ENCODE measurements around the gene VSTM2L. TPM values are rescaled to one million over a fixed set of nuclear protein-coding genes. Genes with fewer than 3 reads are reported as not detected.

Gene VSTM2L
- polyA plus RNA-seq, 1 donor: 22.9 TPM

GRCh38 chr20:37867289-37868195 is 35.4 kb upstream of the VSTM2L start:
- H3K36me3 ChIP-seq (ENCODE audit: control insufficient read depth, insufficient read depth, low read length): peaks cover 51% of the 10 kb centered on the region
- H3K9me3 ChIP-seq (ENCODE audit: control insufficient read depth, low read depth, low read length): no peaks in the 10 kb centered on the region
- no peak for DNase-seq
- no peak overlapping the region for H3K27ac ChIP-seq (ENCODE audit: low read length)
- no peak overlapping the region for H3K4me3 ChIP-seq (ENCODE audit: low read length)
- H3K27me3 ChIP-seq (ENCODE audit: control insufficient read depth, insufficient read depth, low read length): no peaks in the 10 kb centered on the region
- H3K4me1 ChIP-seq (ENCODE audit: control insufficient read depth, insufficient read depth, low read length): no peaks in the 10 kb centered on the region
- no CpG with 5 or more reads among the region's 15 CpGs for WGBS (ENCODE audit: insufficient coverage, low lambda C conversion rate)

DNA sequence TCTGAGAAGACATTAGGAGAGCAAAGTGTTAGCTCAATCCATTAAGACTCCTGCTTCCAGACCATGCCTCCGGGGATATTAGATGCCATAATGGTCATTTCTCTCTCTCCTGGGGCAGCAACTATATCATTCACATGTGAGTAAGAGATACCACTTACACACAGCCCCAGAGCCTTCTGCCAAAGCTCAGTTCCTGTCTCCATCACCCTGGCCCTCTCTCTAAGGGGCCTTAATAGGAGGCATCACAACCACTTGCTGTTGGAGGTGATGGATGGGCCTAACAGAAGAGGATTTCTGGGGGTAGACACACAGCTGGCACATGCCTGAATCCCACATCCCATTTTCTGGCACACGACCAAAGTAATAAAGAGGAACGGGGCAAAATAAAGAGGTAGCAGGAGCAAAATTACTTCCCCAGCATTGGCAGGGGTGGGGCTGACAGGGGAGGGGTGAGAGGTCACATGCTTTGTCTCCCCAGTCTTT is 34.0 kb upstream of the VSTM2L start:
- no CpG with 5 or more reads among the region's 3 CpGs for WGBS (ENCODE audit: insufficient coverage, low lambda C conversion rate)
- no peak for DNase-seq
- Histone ChIP-seq H3K27me3 (ENCODE audit: control insufficient read depth, insufficient read depth, low read length) (no peaks in the 10 kb centered on the region), H3K36me3 (ENCODE audit: control insufficient read depth, insufficient read depth, low read length) (peaks cover 51% of the 10 kb centered on the region), H3K4me1 (ENCODE audit: control insufficient read depth, insufficient read depth, low read length) (no peaks in the 10 kb centered on the region), H3K9me3 (ENCODE audit: control insufficient read depth, low read depth, low read length) (no peaks in the 10 kb centered on the region), H3K4me3 (ENCODE audit: low read length) (no peak overlapping the region), H3K27ac (ENCODE audit: low read length) (no peak overlapping the region)

- no peak overlapping the region for H3K4me3 ChIP-seq (ENCODE audit: low read length)
- WGBS (ENCODE audit: insufficient coverage, low lambda C conversion rate): no CpG with 5 or more reads among the region's 6 CpGs
- no peak for DNase-seq
- H3K4me1 ChIP-seq (ENCODE audit: control insufficient read depth, insufficient read depth, low read length): no peaks in the 10 kb centered on the region
- no peaks in the 10 kb centered on the region for H3K9me3 ChIP-seq (ENCODE audit: control insufficient read depth, low read depth, low read length)
- no peak overlapping the region for H3K27ac ChIP-seq (ENCODE audit: low read length)
- H3K27me3 ChIP-seq (ENCODE audit: control insufficient read depth, insufficient read depth, low read length): no peaks in the 10 kb centered on the region
- H3K36me3 ChIP-seq (ENCODE audit: control insufficient read depth, insufficient read depth, low read length): peaks cover 52% of the 10 kb centered on the region
Measured at GRCh38 chr20:37869334-37869861, 33.5 kb upstream of the VSTM2L start.

DNA sequence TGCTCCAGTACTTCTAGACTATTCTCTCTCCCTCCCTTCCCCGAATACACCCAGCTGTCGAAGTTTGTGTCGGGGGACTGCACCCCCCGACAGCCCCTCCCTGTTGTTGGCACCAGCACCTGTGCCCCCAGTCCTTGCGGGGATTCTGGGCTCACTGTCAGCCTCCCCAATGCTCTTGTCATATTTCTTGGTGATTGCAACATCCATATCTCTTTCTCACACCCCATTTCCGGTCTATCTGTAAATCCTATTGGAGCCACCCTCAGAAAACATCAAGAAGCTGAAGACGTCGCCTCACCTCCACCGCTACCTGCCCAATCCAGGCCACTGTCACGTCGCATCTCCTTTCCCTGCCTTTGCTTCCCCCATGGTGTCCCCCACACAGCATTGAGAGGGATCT is 32.6 kb upstream of the VSTM2L start:
- H3K27ac ChIP-seq (ENCODE audit: low read length): no peak overlapping the region
- H3K4me3 ChIP-seq (ENCODE audit: low read length): no peak overlapping the region
- no peaks in the 10 kb centered on the region for H3K4me1 ChIP-seq (ENCODE audit: control insufficient read depth, insufficient read depth, low read length)
- H3K27me3 ChIP-seq (ENCODE audit: control insufficient read depth, insufficient read depth, low read length): no peaks in the 10 kb centered on the region
- H3K9me3 ChIP-seq (ENCODE audit: control insufficient read depth, low read depth, low read length): no peaks in the 10 kb centered on the region
- H3K36me3 ChIP-seq (ENCODE audit: control insufficient read depth, insufficient read depth, low read length): peaks cover 49% of the 10 kb centered on the region
- DNase-seq: no peak
- no CpG with 5 or more reads among the region's 11 CpGs for WGBS (ENCODE audit: insufficient coverage, low lambda C conversion rate)

GRCh38 chr20:37871751-37872150 is 31.2 kb upstream of the VSTM2L start:
- H3K27ac ChIP-seq (ENCODE audit: low read length): no peak overlapping the region

DNA sequence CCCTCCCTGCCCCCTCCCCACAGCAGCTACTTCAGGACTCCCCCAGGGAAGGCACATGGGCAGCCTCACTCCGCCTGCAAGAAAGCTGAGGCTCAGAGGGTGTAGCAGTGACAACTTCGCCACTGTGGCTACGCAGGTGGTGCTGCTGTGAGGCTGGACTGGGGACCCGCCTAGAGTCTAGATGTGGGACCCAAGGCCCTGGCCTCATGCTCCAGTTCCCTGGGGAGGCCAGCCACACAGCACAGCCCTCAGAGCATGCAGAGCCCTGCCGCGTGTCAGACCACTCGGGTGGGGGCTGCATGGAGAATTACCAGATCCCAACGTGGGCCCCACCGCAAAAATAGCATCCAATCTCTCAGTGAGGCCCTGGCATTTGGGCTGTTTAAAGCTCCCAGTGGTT is 30.8 kb upstream of the VSTM2L start:
- DNase-seq: no peak
- H3K36me3 ChIP-seq (ENCODE audit: control insufficient read depth, insufficient read depth, low read length): peaks cover 39% of the 10 kb centered on the region

More at GRCh38 chr20:37871751-37872150, 31.2 kb upstream of the VSTM2L start:
- no peak overlapping the region for H3K4me3 ChIP-seq (ENCODE audit: low read length)
- no peaks in the 10 kb centered on the region for H3K4me1 ChIP-seq (ENCODE audit: control insufficient read depth, insufficient read depth, low read length)
- no peak for DNase-seq
- no peaks in the 10 kb centered on the region for H3K27me3 ChIP-seq (ENCODE audit: control insufficient read depth, insufficient read depth, low read length)
- no CpG with 5 or more reads among the region's 13 CpGs for WGBS (ENCODE audit: insufficient coverage, low lambda C conversion rate)
- H3K9me3 ChIP-seq (ENCODE audit: control insufficient read depth, low read depth, low read length): no peaks in the 10 kb centered on the region
- H3K36me3 ChIP-seq (ENCODE audit: control insufficient read depth, insufficient read depth, low read length): peaks cover 42% of the 10 kb centered on the region

DNA sequence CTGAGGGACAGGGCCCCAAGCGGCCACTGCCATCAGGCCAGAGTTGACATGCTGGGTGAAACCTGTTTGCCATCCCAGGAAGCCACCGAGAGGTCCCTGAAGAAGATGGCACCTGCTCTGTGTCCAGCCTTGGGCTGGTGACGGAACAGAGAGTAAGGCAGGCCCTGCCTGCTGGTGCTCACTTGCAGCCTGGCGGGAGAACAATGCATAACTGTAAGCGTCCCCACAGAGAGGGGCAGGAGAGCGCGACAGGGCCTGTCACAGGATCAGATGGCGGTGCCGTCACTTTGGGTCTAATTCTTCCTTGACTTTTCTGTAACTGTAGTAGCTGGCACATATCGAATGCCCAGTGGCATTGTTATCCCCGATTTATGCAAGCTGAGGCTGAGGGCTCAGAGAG is 29.0 kb upstream of the VSTM2L start:
- Histone ChIP-seq H3K36me3 (ENCODE audit: control insufficient read depth, insufficient read depth, low read length) (peaks cover 35% of the 10 kb centered on the region), H3K4me3 (ENCODE audit: low read length) (no peak overlapping the region), H3K4me1 (ENCODE audit: control insufficient read depth, insufficient read depth, low read length) (peaks cover 4% of the 10 kb centered on the region), H3K27ac (ENCODE audit: low read length) (no peak overlapping the region), H3K9me3 (ENCODE audit: control insufficient read depth, low read depth, low read length) (no peaks in the 10 kb centered on the region), H3K27me3 (ENCODE audit: control insufficient read depth, insufficient read depth, low read length) (no peaks in the 10 kb centered on the region)
- no peak for DNase-seq
- no CpG with 5 or more reads among the region's 11 CpGs for WGBS (ENCODE audit: insufficient coverage, low lambda C conversion rate)

More for the DNA sequence above, 30.8 kb upstream of the VSTM2L start:
- Histone ChIP-seq H3K27ac (ENCODE audit: low read length) (no peak overlapping the region), H3K9me3 (ENCODE audit: control insufficient read depth, low read depth, low read length) (no peaks in the 10 kb centered on the region), H3K4me3 (ENCODE audit: low read length) (no peak overlapping the region), H3K4me1 (ENCODE audit: control insufficient read depth, insufficient read depth, low read length) (no peaks in the 10 kb centered on the region), H3K27me3 (ENCODE audit: control insufficient read depth, insufficient read depth, low read length) (no peaks in the 10 kb centered on the region)
- WGBS (ENCODE audit: insufficient coverage, low lambda C conversion rate): no CpG with 5 or more reads among the region's 9 CpGs

- no peak for DNase-seq
- no peak overlapping the region for H3K27ac ChIP-seq (ENCODE audit: low read length)
- H3K4me3 ChIP-seq (ENCODE audit: low read length): no peak overlapping the region
- no CpG with 5 or more reads among the region's 24 CpGs for WGBS (ENCODE audit: insufficient coverage, low lambda C conversion rate)
- peaks cover 26% of the 10 kb centered on the region for H3K36me3 ChIP-seq (ENCODE audit: control insufficient read depth, insufficient read depth, low read length)
- H3K4me1 ChIP-seq (ENCODE audit: control insufficient read depth, insufficient read depth, low read length): peaks cover 11% of the 10 kb centered on the region
- H3K9me3 ChIP-seq (ENCODE audit: control insufficient read depth, low read depth, low read length): no peaks in the 10 kb centered on the region
- no peaks in the 10 kb centered on the region for H3K27me3 ChIP-seq (ENCODE audit: control insufficient read depth, insufficient read depth, low read length)
Measured at GRCh38 chr20:37875460-37876175, 27.3 kb upstream of the VSTM2L start.

DNA sequence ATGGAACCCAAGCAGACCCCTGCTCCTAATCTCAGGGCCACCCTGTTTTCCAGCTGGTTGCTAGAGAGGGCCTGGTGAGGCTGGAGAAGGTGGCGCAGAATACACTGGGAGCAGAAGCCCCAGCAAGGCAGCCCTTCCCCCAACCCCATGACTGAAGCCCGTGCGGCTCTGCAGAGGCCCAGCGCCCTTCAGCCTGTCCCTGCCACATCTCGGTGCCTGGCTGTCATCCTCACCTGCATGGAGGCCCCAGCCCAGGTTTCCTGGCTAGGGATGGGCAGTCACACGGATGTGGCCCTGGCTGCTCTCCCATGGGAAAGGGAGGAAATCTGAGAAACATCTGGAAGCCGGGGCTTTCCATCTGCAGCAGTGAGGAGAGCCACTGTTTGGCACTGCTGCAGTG is 26.1 kb upstream of the VSTM2L start:
- Histone ChIP-seq H3K27me3 (ENCODE audit: control insufficient read depth, insufficient read depth, low read length) (no peaks in the 10 kb centered on the region), H3K27ac (ENCODE audit: low read length) (no peak overlapping the region), H3K4me1 (ENCODE audit: control insufficient read depth, insufficient read depth, low read length) (peaks cover 21% of the 10 kb centered on the region), H3K9me3 (ENCODE audit: control insufficient read depth, low read depth, low read length) (no peaks in the 10 kb centered on the region), H3K4me3 (ENCODE audit: low read length) (no peak overlapping the region), H3K36me3 (ENCODE audit: control insufficient read depth, insufficient read depth, low read length) (peaks cover 17% of the 10 kb centered on the region)
- WGBS (ENCODE audit: insufficient coverage, low lambda C conversion rate): no CpG with 5 or more reads among the region's 7 CpGs
- DNase-seq: no peak

Measured in large intestine (tissue), 3 donors.